Activated T-helper 1 cell treated with anti-CD3 and anti-CD28 coated beads, Interleukin-2, amount 50 U/mL, for 16 hours (primary cell): ENCODE data around the gene NPM1.

Experiments
- DNase-seq, 2 donors: peaks; one replicate each; pipeline ENCODE4 v3.0.0-alpha.2; 2020; ENCODE audit warnings: low read depth in 1 of 2, low spot score in 1 of 2

Gene NPM1

DNA sequence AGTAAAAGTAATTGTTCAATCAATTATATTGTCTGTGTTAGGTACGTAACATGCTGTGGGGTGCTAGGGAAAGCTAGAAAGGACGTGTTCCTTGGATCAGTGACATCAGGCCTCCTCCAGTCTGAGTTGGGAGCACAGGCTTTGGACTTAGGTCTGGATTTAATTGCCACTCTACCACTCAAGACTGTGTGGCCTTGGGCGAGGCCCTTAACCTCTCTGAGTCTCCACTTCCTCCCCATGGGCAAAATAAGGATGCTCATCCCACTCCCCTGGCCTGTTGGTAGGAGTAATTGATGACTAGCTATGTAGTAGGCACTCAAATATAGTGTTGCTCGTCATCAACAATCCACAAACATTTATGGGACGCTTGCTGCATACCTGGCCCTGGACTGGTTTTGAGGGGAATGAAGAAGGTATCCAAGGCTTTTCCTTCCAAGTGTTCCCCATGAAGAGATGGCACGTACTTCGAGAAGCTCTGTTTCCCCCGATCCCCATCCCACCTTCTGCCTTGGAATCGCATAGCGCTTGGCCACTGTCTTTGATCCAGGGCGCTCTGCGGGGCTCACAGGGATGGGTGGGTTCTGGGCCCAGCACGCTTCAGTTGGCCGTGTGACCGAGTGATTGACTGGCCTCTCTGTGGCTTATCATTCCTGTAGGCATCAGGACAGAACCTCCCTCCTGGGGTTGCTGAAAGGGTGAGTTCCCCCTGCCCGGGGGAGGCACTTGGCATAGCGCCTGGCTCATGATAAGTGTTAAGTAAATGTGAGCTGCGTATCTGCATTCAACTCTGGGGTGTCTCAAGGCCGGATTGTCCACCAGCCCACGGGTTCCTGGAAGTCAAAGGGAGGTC lies 39.9 kb downstream of the NPM1 start:
- DNase-seq: no peak

- no peak for DNase-seq
Observed at GRCh38 chr5:171428168-171428696, 40.6 kb downstream of the NPM1 start.

- DNase-seq: no peak
Observed at GRCh38 chr5:171428809-171429542, 41.3 kb downstream of the NPM1 start.

GRCh38 chr5:171429543-171429910 lies 41.9 kb downstream of the NPM1 start:
- DNase-seq: no peak

- no peak for DNase-seq
Observed at GRCh38 chr5:171431251-171431777, 43.7 kb downstream of the NPM1 start.

- no peak for DNase-seq
Observed at GRCh38 chr5:171432076-171432475, 44.4 kb downstream of the NPM1 start.

DNA sequence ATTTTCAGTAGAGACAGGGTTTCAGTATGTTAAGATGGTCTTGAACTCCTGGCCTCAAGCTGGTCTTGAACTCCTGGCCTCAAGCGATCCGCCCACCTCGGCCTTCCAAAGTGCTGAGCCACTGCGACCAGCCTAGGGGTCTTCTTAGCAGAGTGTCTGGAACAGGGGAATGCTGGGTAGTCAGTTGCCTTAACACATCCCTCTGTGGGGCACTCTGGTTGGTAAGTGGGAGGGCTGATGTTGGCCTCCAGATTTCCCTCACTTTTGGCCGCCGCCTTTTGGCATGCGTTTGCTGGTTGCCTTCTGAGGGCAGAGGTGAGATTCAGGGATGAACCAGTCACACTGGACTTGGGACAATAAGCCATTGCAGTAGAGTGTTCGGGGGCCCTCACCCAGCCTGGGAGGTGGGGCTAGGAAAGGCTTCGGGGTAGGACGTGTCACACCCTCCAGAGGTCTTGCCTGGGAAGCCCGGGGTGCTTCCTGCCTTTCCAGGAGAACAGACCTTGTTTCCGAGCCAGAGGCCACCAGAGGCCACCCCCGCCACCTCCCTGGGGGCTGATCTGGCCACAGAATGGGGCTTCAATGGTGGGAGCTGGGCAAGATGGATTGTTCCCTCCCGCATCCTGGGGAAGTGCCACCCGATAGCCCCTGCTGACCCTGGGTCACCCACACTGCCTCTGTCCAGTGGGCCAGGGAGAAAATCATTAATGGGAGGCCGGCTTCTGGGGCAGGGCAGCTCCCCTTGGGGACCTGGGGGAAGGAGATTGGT lies 45.1 kb downstream of the NPM1 start:
- DNase-seq: no peak

DNA sequence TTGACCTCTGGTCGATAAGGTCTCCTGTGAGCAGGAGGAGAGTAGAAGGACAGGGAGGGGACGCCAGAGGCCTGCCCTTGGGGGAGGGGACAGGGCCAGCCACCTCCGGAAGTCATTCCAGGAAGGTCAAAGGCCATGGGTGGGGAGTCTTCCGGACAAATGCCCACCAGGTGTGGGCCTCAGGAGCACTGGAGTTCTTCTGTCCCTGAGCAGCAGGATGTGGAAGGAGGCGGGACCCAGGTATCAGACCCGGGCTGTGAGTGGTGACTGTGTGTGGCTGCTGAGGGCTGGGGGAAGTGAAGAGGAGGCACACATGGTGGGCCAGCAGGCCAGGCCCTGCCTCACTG lies 45.7 kb downstream of the NPM1 start:
- DNase-seq: no peak

DNA sequence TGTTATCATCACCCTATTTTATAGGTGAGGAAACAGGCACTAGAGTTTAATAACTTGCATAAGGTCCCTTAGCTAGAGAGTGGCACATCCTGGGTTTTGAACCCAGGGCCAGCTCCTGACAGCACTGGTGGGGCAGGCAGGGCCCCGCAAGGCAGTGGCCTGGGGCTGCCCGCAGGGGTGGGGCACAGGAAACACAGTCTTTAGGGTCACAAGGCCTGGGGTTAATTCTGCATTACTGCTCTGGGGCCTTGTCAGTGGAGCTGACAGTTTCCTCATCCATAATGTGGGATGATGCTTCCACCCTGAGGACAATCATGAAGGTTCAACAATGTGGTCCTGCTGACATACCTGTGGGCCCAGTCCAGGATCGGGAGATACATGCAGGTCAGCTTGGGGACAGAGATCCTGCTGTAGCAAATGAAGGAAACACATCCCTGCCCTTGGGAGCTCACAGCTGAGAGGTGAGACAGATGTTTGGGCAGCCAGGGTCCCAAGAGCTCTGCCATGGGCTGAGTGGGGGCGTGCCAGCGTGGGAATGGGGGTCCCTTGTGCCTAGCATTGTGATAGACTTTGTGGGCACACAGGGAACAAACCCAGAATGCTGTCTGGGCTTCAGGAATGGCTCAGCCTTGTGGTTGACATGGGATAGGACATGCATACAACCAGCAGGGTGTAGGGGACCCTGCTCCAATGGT lies 46.5 kb downstream of the NPM1 start:
- no peak for DNase-seq

GRCh38 chr5:171434874-171435273 lies 47.2 kb downstream of the NPM1 start:
- no peak for DNase-seq

DNA sequence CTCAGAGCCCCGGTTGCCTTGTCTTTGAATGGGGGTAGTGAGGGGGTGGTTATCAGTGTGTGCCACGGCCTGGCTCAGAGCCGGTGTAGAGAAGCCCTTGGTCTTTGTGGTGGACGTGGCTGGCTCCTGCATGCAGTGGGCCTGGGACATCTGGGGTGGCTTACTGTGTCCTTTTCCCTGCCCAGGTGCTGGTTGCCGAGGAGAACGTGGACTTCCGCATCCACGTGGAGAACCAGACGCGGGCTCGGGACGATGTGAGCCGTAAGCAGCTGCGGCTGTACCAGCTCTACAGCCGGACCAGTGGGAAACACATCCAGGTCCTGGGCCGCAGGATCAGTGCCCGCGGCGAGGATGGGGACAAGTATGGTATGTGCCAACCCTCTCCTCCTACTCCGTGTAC lies 48.3 kb downstream of the NPM1 start:
- DNase-seq: no peak

DNA sequence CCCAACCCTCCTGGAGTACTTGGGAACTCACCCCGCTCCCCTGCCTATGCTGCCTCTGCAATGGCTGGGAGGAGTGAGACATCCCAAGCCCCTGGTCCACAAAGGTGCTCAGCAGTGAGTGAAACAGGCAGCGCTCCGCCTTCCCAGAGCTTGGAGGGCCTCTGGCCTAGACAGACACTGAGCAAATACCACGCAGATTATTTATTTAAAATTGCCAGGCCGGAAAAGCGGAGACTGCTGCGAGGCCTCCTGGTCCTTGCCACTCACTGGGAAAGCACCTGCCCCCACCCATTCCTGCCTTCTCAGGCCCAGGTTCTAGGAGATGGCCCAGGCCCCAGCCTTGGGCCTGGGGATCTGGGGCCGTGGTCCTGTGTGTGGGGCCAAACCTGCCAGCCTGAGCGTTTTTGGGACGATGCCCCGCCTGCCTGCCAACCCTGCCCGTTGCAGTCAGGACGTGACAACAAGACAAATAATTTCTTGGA lies 49.2 kb downstream of the NPM1 start:
- no peak for DNase-seq

DNA sequence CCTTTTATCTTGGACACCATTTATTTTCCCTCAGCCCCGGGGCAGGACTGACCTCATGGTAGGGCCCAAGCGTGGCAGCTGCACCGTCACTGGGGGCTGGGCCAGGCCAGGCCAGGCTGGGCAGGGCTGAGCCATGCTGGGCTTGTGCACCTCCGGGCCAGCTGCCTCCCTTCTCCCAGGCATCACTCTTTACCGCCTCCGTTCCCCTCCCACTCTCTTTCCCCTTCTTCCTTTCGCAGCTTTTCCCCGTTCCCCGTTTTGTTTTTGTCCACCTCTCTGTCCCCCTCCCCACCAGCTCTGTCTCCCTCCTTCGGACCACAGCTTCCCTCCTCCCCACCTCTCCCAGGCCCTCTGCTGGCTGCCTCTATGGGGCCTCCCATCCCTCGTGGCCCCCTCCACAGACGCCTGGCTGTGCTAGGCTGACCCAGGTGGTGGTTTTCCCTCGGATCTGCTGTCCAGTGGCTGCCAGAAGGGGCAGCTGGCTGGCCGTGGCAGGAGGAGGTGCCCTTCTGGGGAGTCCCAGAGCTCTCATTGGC lies 49.7 kb downstream of the NPM1 start:
- DNase-seq: no peak

DNA sequence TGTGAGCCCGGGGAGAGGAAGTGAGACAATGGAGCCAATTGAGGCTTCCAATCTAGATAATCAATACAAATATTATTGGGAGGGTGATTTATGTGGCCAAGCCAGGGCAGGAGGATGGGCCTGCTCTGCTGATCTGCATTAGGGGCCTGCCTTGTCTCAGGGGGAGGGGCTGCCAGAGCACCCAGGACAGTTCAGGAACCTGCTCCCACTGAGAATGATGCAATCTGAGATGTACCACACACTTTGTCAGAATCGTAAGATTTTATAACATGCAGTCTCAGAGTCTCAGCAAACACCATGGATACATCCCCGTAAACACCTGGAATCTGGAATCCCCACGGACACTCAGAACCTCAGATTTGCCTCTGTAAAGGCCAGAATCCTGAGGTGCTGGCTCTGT lies 51.1 kb downstream of the NPM1 start:
- DNase-seq: no peak

GRCh38 chr5:171441246-171441791 lies 53.7 kb downstream of the NPM1 start:
- no peak for DNase-seq

DNA sequence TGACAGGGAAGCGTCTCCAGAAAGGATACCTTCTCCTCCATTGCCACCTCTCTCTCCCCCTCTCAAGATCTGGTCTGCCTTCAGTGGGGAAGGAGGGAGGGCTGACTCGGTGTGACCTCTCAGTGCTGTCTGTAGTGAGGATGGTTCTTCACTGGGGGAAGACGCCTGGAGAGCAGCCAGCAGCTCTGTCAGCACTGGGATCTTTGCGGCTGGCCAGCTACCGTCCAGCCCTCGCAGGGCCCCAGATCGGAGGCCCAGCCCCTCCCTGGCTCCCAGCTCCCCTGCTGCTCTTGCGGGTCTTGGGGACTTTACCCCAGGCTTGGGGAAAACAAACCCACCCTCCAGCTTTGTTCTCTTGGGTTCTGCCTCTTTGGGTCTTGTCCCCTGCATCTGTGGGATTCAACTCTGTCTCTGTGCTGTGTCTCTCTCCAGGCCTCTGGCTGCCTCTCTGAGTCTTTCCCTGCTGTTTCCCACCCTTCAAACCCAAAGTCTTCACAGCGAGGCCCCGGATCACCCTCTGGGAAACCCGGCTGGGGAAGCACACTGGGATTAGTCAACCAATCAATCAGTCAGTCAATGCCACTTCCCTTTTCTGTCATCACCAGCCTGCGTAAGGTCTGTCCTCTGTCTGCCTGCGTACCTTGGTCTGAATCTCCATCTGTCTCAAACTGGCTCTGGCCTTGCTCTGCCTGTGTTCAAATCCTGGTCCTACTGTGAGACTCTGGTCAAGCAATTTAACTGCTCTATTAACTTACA lies 54.8 kb downstream of the NPM1 start:
- no peak for DNase-seq

GRCh38 chr5:171444582-171444981 lies 56.9 kb downstream of the NPM1 start:
- no peak for DNase-seq

- no peak for DNase-seq
Observed at GRCh38 chr5:171445644-171446516, 58.2 kb downstream of the NPM1 start.
